ENCODE results near the gene RFX5.
"Not testable (repeated sequence)": the region's sequence is repeated elsewhere in the genome, so short reads cannot be mapped to it uniquely, and the experiment has no call there.

RFX5 gene

GRCh38 chr1:151346769-151347522, at the start of gene RFX5:
RFX5 (minus strand) TSS chr1:151347252; CDS start chr1:151346320, 932 bp downstream.
- TF ChIP-seq ZNF274 (IDR thresholded peaks at IDR 0.05; ENCODE audit: low read depth, low read length): no peak
- H3K4me3 ChIP-seq (ENCODE audit: low read length): peak within 1 kb of the TSS; percentile 78

GRCh38 chr1:151396265-151396664, 49.2 kb upstream of the RFX5 start:
- not testable (repeated sequence) for H3K4me3 ChIP-seq (ENCODE audit: low read length)

GRCh38 chr1:151393583-151393982, 46.5 kb upstream of the RFX5 start:
- TF ChIP-seq ZNF274 (IDR thresholded peaks at IDR 0.05; ENCODE audit: low read depth, low read length): no peak
- no peak overlapping the region for H3K4me3 ChIP-seq (ENCODE audit: low read length)

- no peak for TF ChIP-seq ZNF274 (IDR thresholded peaks at IDR 0.05; ENCODE audit: low read depth, low read length)
- no peak overlapping the region for H3K4me3 ChIP-seq (ENCODE audit: low read length)
These were observed 44.1 kb upstream of the RFX5 start for GRCh38 chr1:151391079-151391563.

- not testable (repeated sequence) for H3K4me3 ChIP-seq (ENCODE audit: low read length)
These were observed 43.4 kb upstream of the RFX5 start for GRCh38 chr1:151390221-151391078.

GRCh38 chr1:151386002-151386401, 39.0 kb upstream of the RFX5 start:
- no peak for TF ChIP-seq ZNF274 (IDR thresholded peaks at IDR 0.05; ENCODE audit: low read depth, low read length)
- H3K4me3 ChIP-seq (ENCODE audit: low read length): no peak overlapping the region

- TF ChIP-seq ZNF274 (IDR thresholded peaks at IDR 0.05; ENCODE audit: low read depth, low read length): no peak
- no peak overlapping the region for H3K4me3 ChIP-seq (ENCODE audit: low read length)
These were observed 37.5 kb upstream of the RFX5 start for GRCh38 chr1:151384584-151384983.

- TF ChIP-seq ZNF274 (IDR thresholded peaks at IDR 0.05; ENCODE audit: low read depth, low read length): no peak
- H3K4me3 ChIP-seq (ENCODE audit: low read length): no peak overlapping the region
These were observed 30.3 kb upstream of the RFX5 start for GRCh38 chr1:151377150-151377884.

GRCh38 chr1:151373196-151373595, 26.1 kb upstream of the RFX5 start:
- no peak for TF ChIP-seq ZNF274 (IDR thresholded peaks at IDR 0.05; ENCODE audit: low read depth, low read length)
- no peak overlapping the region for H3K4me3 ChIP-seq (ENCODE audit: low read length)

- no peak for TF ChIP-seq ZNF274 (IDR thresholded peaks at IDR 0.05; ENCODE audit: low read depth, low read length)
- H3K4me3 ChIP-seq (ENCODE audit: low read length): no peak within 1 kb of the TSS
These were observed 25.2 kb upstream of the RFX5 start, which contains the start of gene SELENBP1 for GRCh38 chr1:151372058-151372934. SELENBP1 (minus strand) TSS chr1:151372705; CDS start chr1:151372641, 64 bp downstream.

- H3K4me3 ChIP-seq (ENCODE audit: low read length): no peak overlapping the region
- TF ChIP-seq ZNF274 (IDR thresholded peaks at IDR 0.05; ENCODE audit: low read depth, low read length): no peak
These were observed 24.5 kb upstream of the RFX5 start for GRCh38 chr1:151371370-151372057.

GRCh38 chr1:151370211-151370911, 23.3 kb upstream of the RFX5 start:
- TF ChIP-seq ZNF274 (IDR thresholded peaks at IDR 0.05; ENCODE audit: low read depth, low read length): no peak
- no peak overlapping the region for H3K4me3 ChIP-seq (ENCODE audit: low read length)

Measured in GM08714 (cell line).